ENCODE results near the gene SLC41A1.

The SLC41A1 gene

GRCh38 chr1:205817988-205818387 lies 5.0 kb upstream of the SLC41A1 start:
- DNase-seq = no peak

- DNase-seq = no peak
Measured at GRCh38 chr1:205817364-205817763, 4.4 kb upstream of the SLC41A1 start.

DNA sequence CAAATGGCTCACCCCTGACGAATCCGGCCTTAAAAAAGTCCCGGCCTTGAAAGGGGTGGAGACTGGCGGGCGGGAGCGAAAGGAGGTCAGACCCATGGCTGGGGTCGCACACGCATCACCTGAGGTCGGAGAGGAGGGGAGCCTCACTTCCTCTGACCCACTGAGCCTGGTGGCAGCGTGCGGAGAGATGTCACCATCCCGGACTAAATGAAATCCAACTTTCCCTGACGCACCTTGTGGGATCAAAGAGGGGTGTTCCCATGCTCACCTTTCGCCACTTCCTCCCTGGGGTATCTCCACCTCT lies 709 bp upstream of the SLC41A1 start:
- no peak for DNase-seq

DNA sequence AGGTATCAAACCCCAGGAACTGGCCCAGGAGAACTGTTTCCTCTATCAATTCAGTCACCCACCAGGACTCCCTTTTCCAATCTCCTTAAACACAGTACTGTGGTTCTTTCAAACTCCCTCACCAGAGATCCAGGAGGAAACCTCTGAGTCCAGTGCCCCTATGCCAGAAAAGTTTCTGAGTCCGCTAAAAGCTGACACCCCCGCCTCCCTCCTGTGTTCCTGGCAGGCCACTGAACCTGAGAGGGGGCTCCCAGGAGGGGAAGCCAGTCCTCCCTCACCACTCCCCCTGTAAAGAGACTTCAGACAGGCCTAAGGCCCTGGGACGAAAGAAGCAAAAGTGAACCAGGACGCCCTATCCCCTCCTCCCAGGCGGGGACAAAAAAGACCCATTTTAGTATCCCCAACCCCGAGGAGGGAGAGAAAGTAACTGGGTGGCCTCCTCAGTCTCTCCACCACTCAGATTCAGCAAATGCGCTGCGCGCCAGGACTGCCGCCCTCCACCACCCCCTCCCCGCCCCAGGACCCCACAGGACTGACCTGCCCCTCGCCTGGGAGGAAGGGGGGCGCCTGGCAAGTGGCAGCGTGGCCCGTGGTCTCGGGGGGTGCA lies 624 bp downstream of the SLC41A1 start:
- DNase-seq = no peak

- DNase-seq = no peak
Measured at GRCh38 chr1:205811660-205812059, 1.3 kb downstream of the SLC41A1 start.

- DNase-seq = no peak
Measured at GRCh38 chr1:205810448-205811157, 2.4 kb downstream of the SLC41A1 start.

GRCh38 chr1:205809942-205810345 lies 3.1 kb downstream of the SLC41A1 start:
- no peak for DNase-seq

DNA sequence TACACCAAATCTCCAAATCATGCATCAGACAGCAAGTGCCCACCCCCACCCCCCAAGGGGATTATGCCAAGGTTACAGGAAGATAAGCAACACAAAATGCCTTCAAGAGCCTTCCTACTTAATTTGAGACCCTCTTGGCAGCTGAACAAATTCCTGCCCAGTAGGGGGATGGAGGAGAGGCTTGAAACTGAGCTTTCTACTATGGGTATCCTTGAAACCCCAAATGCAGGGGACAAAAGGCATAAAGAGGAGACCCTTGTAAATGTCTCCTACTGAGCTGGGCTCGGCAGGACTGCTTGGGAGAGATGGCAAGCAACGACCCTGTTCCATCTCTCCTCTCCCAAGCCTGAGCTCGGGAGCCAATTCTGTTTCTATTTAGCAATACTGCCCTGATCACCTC lies 3.5 kb downstream of the SLC41A1 start:
- DNase-seq = no peak

GRCh38 chr1:205805082-205805711 lies 7.8 kb downstream of the SLC41A1 start:
- no peak for DNase-seq

DNA sequence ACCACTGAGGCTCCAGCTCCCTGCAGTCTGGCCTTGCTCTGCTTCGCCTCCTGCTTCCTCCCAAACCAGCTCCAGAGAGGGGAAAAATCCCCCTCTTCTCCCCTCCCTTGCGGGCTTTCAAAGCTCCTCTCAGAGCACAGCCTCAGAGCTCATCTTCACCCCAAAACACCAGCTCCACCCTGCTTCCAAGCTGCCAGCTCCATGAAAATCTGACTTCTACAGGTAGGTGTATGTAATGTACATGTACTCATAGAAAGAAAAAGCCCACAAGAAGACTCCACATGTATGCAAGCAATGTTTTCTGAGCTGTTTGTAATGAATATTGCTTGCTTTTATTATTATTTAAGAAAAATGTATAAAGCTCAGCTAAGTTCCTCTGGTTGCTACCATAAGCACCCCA lies 8.4 kb downstream of the SLC41A1 start:
- DNase-seq = no peak

- no peak for DNase-seq
Measured at GRCh38 chr1:205803986-205804385, 9.0 kb downstream of the SLC41A1 start.

- DNase-seq = no peak
Measured at GRCh38 chr1:205802060-205802459, 10.9 kb downstream of the SLC41A1 start.

DNA sequence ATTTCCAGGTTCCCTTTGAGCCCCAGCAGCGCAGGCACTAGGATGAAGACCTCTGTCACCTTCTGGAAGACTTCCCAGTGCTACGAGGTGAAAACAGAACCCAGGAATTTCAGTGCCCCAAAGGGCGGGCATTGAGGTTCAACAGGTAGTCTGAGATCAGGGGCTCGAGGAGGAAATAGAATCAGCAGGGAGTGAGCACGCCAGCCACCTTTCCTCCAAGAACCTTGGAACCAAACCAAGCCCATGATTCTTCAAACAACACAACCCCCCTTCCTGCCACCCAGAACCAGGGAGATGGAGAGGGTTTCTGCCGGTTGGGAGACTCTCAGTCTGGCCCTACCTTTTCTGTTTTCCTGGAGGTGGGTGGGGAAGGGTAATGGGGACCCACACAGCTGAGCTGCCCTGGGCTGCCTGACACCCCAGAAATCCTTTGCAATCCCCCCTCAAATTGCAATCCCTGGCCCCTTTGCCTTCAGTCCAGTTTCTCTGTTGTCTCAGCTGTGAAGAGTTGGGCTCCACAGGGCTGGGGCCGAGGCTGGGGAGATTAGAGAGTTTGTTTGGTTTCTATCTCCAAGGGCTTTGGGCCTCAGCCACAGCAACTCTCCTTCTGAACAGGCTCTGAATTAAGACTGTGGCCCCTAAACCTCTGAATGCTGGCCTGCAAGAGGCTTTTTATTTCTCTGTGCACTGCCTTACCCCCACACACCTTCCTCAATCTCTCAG lies 11.9 kb downstream of the SLC41A1 start:
- no peak for DNase-seq

DNA sequence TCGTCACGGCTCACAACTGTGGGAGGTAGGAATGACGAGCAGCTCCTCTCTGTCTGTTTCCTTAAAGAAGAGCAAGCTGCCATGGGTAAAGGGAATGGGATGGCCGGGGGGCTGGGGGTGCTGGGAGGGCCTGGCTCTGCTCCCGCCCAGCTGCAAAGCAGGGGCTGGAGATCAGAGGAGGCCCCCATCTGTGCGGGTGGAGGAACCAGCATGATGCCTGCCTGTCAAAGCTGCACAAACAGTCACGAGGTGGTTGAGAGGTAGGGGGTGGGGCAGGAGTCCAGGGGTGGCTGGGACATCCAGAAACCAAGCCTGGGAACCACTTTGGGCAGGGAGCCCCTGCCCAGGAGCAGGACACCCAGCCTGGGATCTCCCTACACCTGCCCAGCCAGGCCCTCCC lies 12.6 kb downstream of the SLC41A1 start:
- DNase-seq = no peak

DNA sequence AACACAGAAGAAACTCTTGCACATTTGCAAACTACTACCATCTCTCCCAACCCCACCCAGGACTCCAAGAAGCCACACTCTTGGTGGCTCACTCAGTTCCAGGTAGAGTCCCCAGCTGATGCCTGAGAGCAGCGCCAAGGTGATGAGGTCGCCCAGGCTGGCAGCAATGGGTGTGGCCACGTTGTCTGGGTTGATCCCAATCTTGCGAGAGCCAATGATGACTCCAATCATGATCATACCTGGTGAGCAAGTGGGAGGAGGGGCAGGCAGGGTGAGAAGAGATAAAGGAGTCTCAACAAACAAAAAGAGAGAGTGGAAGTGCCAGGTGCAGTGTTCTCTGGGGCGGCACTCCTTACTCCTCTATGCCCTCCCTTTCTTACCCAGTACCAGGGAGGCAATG lies 14.4 kb downstream of the SLC41A1 start:
- DNase-seq = no peak

DNA sequence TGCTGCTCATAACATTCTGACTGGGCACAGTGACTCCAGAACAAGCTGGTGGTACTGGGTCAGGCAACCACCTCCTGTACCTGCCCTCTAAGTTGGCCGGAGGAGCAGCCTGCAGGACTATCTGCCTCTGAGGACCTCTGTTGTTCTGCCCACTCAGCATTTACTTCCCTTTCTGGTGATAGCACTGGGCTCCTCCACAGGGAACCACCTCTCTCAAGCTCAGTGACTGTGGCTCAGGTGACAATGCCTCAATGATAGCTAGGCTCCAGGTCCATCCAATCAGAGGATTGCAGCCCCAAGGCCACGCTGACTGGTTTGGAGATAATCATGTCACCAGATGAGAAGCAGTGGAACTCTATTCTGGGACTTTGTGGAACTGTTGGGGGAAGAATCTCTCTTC lies 15.8 kb downstream of the SLC41A1 start:
- no peak for DNase-seq

DNA sequence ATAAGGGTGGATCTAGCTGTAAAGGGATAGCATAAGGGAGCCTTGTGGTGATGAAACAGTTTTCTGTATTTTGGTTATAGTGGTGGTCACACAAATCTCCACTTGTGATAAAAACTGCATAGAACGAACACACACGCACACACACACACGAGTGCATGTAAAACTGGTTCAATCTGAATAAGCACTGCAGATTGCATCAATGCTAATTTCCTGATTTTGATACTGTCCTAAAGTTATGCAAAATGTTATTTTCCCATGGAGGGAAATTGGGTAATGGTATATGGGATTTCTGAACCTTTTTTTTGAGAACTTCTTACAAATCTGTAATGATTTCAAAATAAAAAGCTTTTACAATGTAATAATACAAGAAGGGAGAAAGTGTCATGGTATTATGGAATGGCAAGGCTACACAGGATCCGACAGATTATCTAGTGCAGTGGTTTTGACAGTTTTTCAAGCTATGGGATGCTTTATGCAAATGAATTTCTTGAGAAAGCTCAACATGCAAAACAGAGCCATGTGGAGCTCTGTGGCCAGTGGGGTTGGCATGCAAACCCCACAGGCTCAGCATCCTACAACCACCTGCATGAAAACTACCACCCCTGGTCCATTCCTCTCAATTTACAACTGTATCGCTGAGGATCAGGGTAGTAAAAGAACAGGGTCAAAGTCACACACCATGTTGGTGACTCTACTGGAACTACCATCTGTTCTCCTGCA lies 18.8 kb downstream of the SLC41A1 start:
- DNase-seq = no peak

- no peak for DNase-seq
Measured at GRCh38 chr1:205792961-205793673, 19.9 kb downstream of the SLC41A1 start.

DNA sequence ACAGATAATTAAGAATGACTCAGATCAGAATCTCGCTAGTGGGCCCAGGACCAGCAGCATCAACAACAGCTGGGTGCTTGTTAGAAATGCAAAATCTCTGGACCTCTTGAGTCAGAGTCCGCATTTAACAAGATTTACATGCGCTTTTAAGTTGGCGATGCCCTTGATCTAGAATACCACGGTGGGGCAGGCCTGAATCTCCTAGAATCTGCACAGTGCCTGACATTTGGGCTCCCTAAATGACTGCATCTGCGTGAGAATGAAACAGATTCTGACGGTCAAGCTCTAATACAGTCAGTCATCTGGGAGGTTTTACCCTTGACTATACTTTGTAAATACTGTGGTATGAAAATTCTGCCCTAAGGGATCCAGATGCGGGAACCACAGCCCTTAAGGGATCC lies 20.5 kb downstream of the SLC41A1 start:
- no peak for DNase-seq

GRCh38 chr1:205791568-205792180 lies 21.3 kb downstream of the SLC41A1 start:
- DNase-seq = peak; percentile 24 to 43

GRCh38 chr1:205787287-205787916 lies 25.6 kb downstream of the SLC41A1 start:
- DNase-seq = no peak

DNA sequence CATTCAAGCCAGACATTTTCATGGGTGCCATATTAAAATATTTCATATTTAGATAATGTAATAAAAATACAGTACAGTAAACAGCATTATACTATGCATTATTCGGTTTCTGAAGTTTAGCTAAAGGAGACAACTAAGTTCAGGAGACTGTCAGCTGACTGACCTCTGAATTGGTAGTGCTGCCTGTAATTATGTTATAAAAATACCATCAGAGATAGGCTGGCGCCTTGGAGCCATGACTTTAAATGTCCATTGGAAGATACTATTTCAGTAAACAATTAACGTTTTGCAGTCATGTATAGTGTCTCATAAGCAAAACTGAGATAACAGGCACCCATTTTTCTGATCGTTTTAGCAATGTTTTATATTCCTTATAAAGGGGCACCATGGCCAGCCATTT lies 26.4 kb downstream of the SLC41A1 start:
- DNase-seq = no peak

All from NCI-H446 (cell line).